Measurements from ENCODE around the gene NOS1.
"Not testable (repeated sequence)": the region's sequence is repeated elsewhere in the genome, so short reads cannot be mapped to it uniquely, and the experiment has no call there.

The NOS1 gene

GRCh38 chr12:117208811-117209455 lies 152.5 kb downstream of the NOS1 start:
- no peak for DNase-seq (ENCODE audit: low spot score)

- no peak for DNase-seq (ENCODE audit: low spot score)
These were observed 153.2 kb downstream of the NOS1 start for GRCh38 chr12:117208206-117208605.

DNA sequence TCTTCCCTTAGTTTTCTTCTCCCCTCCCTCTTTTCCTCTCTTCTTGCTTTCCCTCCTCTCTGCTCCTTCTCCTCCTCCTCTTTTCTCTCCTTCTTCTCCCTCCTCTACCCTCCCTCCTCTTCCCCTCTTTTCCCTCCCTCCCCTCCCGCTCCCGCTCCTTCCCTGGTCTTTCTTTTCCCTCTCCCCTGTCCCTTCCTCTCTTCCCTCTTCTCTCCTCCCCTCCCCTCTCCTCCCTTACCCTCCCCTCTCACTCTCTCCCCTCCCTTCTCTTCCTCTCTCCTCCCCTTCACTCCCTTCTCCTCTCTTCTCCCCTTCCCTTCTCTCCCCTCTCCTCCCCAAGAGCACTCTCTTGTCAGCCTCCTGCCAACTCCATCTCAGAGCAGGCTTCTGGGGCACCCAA lies 153.8 kb downstream of the NOS1 start:
- DNase-seq (ENCODE audit: low spot score): no peak

GRCh38 chr12:117202556-117202955 lies 158.9 kb downstream of the NOS1 start:
- DNase-seq (ENCODE audit: low spot score): no peak

GRCh38 chr12:117202033-117202432 lies 159.4 kb downstream of the NOS1 start:
- DNase-seq (ENCODE audit: low spot score): no peak

GRCh38 chr12:117199956-117200744 lies 161.3 kb downstream of the NOS1 start:
- not testable (repeated sequence) for DNase-seq (ENCODE audit: low spot score)

GRCh38 chr12:117196334-117196733 lies 165.1 kb downstream of the NOS1 start:
- not testable (repeated sequence) for DNase-seq (ENCODE audit: low spot score)

- not testable (repeated sequence) for DNase-seq (ENCODE audit: low spot score)
These were observed 166.4 kb downstream of the NOS1 start for GRCh38 chr12:117195027-117195426.

GRCh38 chr12:117193903-117194302 lies 167.5 kb downstream of the NOS1 start:
- DNase-seq (ENCODE audit: low spot score): no peak

DNA sequence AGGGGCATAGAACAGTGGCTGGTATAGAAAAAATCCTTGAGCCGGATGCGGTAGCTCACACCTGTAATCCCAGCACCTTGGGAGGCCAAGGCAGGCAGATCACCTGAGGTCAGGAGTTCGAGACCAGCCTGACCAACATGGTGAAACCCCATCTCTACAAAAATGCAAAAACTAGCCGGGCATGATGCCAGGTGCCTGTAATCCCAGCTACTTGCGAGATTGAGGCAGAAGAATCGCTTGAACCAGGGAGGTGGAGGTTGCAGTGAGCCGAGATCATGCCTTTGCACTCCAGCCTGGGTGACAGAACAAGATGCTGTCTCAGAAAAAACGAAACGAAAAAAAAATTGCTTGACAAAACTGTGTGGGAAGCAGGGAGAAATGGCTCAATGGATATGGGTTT lies 168.8 kb downstream of the NOS1 start:
- DNase-seq (ENCODE audit: low spot score): not testable (repeated sequence)

GRCh38 chr12:117192057-117192456 lies 169.4 kb downstream of the NOS1 start:
- no peak for DNase-seq (ENCODE audit: low spot score)

- peak; percentile 89 for DNase-seq (ENCODE audit: low spot score)
These were observed 171.1 kb downstream of the NOS1 start, which contains the start of gene FBXO21 for GRCh38 chr12:117190210-117190781. Gene FBXO21 (minus strand): TSS chr12:117190470. CDS start chr12:117190456, 14 bp downstream.

DNA sequence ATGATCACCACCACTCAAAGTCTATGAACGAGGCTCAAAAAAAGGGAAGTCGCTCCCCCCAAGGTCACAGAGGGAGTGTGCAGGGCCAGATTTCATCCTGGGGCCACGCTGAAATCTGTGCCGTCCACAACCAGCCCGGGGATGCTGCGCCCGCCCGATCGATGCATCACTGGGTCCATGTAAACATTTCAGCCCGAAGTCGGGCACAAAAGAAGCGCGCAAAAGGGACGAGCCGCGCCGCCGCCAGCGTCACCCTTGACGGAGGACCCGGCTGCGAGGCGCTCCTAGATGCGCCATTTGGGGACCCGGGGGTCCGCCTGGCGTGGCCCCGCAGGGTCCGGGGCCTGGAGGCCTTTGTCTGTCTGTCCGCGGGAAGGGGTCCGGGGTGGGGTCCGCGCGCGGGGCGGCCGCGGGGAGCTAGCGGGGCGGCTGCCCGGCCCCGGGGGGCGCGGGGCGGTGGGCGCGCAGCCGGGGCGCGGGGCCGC lies 171.7 kb downstream of the NOS1 start:
- peak; percentile 32 for DNase-seq (ENCODE audit: low spot score)

DNA sequence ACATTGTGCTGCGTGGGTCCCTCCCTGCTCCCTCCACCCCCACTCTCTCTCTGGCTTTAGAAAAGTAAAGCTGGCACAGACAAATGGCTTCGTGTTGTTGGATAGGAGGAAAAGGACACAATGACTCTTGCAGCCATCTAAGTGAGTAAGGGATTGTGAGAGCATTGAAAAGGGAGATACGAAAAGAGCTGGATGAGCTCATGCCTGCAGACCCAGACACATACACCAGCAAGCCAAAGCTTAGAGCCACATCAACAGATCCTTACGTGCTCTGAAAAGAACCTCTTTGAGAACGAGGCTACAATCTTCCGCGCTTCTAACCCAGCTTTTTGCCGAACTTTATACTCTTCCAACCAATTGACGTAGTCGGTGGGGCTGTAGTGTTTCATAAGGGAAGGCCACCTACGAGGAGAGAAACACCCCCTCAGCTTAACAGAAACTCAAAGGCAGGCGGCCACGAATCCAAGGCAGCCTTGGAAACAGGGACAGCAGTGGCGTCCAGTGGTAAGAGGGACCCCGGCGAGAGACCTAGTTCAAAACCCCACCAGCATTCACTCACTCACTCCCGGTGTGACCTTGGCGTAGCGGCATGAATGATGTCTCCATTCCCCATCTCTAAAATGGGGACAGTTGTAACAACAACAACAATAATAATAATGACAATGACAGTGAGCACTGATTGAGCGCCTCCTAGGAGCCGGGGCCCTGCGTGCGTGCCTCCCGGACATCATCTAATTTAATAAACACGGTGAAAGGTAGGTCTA lies 172.3 kb downstream of the NOS1 start:
- peak; percentile 53 for DNase-seq (ENCODE audit: low spot score)

- DNase-seq (ENCODE audit: low spot score): no peak
These were observed 173.2 kb downstream of the NOS1 start for GRCh38 chr12:117188121-117188665.

DNA sequence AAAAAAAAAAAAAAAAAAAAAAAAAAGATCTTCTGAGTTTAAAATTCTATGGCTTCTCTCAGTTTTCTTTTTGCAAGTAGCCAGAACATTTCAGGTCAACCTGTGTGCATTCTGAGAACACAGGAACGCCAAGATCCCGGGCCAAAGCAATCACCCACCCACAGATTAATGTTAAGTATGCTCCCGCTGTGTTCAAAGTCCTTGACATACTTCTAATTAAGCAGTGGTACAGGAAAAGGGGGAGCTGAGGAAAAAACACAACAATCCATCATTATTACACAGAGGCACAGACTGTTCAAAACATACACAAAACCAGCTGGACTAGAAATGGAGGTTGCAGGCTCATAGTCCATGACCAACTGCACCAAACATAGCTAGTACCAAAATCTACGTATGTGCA lies 174.0 kb downstream of the NOS1 start:
- peak; percentile 13 for DNase-seq (ENCODE audit: low spot score)

- no peak for DNase-seq (ENCODE audit: low spot score)
These were observed 178.6 kb downstream of the NOS1 start for GRCh38 chr12:117182866-117183265.

DNA sequence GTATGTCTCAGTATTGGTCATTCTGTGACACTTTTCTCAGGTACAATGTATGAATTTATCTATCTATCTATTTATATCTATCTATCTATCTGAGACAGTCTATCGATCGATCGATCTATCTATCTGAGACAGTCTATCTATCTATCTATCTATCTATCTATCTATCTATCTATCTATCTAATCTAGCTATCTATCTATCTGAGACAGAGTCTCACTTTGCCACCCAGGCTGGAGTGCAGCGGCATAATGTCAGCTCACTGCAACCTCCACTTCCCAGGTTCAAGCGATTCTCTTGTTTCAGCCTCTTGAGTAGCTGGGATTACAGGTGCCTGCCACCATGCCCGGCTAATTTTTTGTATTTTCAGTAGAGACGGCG lies 180.0 kb downstream of the NOS1 start:
- DNase-seq (ENCODE audit: low spot score): not testable (repeated sequence)

- no peak for DNase-seq (ENCODE audit: low spot score)
These were observed 180.5 kb downstream of the NOS1 start for GRCh38 chr12:117180758-117181467.

- DNase-seq (ENCODE audit: low spot score): no peak
These were observed 182.7 kb downstream of the NOS1 start for GRCh38 chr12:117178745-117179144.

DNA sequence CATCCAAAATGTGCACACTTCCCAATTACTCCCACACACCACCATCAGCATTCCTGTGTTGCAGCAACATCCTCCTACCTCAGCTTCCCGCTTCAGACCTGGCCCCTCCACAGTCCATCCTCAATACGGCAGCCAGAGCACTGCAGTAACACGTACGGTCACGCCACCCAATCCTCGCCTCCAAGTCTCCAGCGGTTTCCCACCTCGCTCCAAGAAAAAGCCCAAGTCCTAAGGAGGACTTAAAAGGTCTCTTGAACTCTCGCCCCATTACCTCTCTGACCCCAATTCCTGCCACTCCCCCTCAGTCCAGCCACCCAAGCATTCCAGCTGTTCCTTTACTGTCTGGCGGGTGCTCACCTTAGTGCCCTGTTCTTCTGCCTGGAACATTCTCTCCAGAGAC lies 183.1 kb downstream of the NOS1 start:
- DNase-seq (ENCODE audit: low spot score): no peak

All from cerebellar cortex (tissue), 1 donor.